Measurements from ENCODE around the gene ZNF622.

The ZNF622 gene

DNA sequence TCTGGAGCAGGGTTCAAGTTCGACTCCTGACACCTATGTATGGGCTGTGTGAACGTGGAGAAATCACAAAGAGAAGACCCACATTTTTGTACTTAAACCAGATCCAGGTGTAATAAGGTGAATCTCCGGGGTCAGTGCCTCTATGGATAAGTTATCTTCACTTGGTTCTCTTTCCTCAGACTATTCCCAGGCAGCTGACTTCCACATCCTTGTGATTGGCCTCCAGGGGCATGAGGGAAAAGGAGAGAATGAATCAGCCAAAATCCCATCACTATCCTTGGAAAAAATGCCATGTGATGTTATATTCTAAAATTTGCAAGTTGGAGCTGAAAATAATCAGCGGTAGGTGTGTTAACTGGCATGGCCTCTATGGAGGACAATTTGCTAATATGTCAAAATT lies 37.2 kb downstream of the ZNF622 start:
- H3K27ac ChIP-seq (ENCODE audit: low read depth, low read length): no peak overlapping the region
- H3K4me1 ChIP-seq (ENCODE audit: control insufficient read depth, insufficient read depth, low read length): peaks cover 31% of the 10 kb centered on the region
- no peak overlapping the region for H3K4me3 ChIP-seq (ENCODE audit: low read depth, low read length)
- H3K27me3 ChIP-seq (ENCODE audit: control insufficient read depth, insufficient read depth, low read length): no peaks in the 10 kb centered on the region
- H3K9ac ChIP-seq (ENCODE audit: low read depth, low read length): no peak overlapping the region
- H3K36me3 ChIP-seq (ENCODE audit: control insufficient read depth, insufficient read depth, low read length): no peaks in the 10 kb centered on the region
- H3K9me3 ChIP-seq (ENCODE audit: control insufficient read depth, insufficient read depth, low read length): no peaks in the 10 kb centered on the region

DNA sequence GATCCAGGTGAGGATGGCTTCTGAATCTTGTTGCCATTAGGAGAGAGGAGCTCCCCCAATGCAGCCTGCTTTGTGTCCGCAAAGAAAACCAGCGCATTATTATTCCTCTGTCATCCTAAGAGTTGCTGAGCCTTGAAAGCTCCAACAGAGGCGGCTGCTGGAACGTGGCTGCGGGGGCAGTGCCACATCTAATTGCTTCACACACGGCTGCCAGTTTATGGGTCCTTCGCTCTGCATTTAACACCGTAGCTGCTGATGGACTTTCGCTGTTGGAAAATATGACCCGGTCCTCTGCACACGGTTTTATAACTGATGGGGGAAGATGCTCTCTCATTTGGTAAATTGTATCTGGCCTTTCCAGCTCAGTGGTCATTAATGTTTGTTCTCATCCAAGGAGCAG lies 38.0 kb downstream of the ZNF622 start:
- no peak overlapping the region for H3K27ac ChIP-seq (ENCODE audit: low read depth, low read length)
- no peaks in the 10 kb centered on the region for H3K9me3 ChIP-seq (ENCODE audit: control insufficient read depth, insufficient read depth, low read length)
- no peak overlapping the region for H3K9ac ChIP-seq (ENCODE audit: low read depth, low read length)
- H3K27me3 ChIP-seq (ENCODE audit: control insufficient read depth, insufficient read depth, low read length): no peaks in the 10 kb centered on the region
- H3K4me3 ChIP-seq (ENCODE audit: low read depth, low read length): no peak overlapping the region
- H3K4me1 ChIP-seq (ENCODE audit: control insufficient read depth, insufficient read depth, low read length): peaks cover 31% of the 10 kb centered on the region
- H3K36me3 ChIP-seq (ENCODE audit: control insufficient read depth, insufficient read depth, low read length): no peaks in the 10 kb centered on the region

DNA sequence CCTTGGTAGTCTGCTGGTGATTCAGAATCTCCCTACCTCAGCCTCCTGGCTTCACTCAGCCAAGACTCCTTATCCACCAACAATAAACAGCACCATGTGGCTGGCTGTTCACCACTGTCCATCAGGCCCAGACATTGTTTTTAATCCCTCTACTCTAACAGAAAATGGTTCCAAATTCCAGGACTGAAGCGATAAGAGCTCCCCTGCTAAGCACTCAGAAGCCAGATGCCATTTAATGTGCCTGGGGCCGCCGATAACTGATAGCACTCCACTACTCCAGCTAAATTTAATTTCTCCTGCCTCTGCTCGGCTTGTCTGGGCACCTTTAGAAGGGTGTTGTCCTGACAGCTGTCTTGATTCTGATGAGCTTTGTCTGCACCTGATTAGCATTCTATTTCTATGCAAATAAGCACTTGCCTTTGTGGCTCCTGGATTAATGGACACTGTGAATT lies 47.1 kb downstream of the ZNF622 start:
- Histone ChIP-seq H3K27ac (ENCODE audit: low read depth, low read length) (no peak overlapping the region), H3K9ac (ENCODE audit: low read depth, low read length) (no peak overlapping the region), H3K36me3 (ENCODE audit: control insufficient read depth, insufficient read depth, low read length) (no peaks in the 10 kb centered on the region), H3K27me3 (ENCODE audit: control insufficient read depth, insufficient read depth, low read length) (no peaks in the 10 kb centered on the region), H3K4me1 (ENCODE audit: control insufficient read depth, insufficient read depth, low read length) (peaks cover 8% of the 10 kb centered on the region), H3K4me3 (ENCODE audit: low read depth, low read length) (no peak overlapping the region), H3K9me3 (ENCODE audit: control insufficient read depth, insufficient read depth, low read length) (no peaks in the 10 kb centered on the region)

DNA sequence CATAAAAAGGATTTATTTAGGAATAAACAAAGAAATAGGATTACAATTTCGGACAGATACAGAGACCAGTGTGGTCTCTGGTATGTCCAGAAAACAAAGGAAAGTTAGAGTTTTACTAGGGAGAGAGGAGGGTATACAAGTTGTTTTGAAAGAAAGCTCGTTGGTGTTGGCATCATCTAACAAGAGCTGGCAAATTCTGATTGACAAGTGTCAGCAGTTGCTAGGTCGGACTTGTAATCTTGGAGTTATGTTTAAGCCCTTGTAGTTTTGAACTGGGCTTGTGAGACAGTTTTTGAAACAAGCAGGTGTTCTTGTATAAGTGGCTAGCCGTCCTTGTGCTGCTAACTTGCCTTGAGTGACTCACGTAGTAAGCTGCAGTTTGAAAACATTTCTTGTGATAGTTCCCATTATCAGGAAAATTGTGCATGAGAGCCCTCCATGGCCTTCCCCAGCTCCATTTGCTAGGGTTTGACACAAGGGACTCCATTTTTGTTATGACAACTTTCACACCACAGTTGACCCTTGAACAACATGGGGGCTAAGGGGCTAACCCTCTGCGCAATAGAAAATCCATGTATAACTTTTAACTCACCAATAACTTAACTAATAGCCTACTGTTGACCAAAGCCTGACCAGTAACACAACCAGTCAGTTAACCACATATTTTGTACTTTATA lies 48.1 kb downstream of the ZNF622 start:
- Histone ChIP-seq H3K27me3 (ENCODE audit: control insufficient read depth, insufficient read depth, low read length) (no peaks in the 10 kb centered on the region), H3K27ac (ENCODE audit: low read depth, low read length) (no peak overlapping the region), H3K4me1 (ENCODE audit: control insufficient read depth, insufficient read depth, low read length) (peaks cover 8% of the 10 kb centered on the region)

DNA sequence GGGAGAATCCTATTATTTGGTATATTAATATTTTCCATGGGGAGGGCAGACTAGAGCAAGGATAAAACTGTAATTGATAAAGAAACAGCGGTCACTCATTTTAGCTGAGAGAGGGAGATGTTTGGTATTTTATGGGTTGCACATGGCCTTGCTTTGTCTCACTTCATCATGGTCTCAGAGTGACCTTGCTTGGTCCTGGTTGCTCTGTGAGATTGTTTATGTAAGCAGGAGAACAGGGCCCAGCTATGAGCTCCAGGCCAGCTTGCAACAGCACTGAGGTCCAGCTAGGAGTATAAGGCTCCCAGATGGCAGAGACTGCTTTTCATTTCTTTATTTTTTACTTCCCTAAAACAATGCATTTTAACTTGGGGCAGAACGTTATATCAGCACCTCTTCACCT lies 50.7 kb downstream of the ZNF622 start:
- Histone ChIP-seq H3K4me1 (ENCODE audit: control insufficient read depth, insufficient read depth, low read length) (peaks cover 8% of the 10 kb centered on the region), H3K9me3 (ENCODE audit: control insufficient read depth, insufficient read depth, low read length) (no peaks in the 10 kb centered on the region), H3K4me3 (ENCODE audit: low read depth, low read length) (no peak overlapping the region), H3K36me3 (ENCODE audit: control insufficient read depth, insufficient read depth, low read length) (no peaks in the 10 kb centered on the region), H3K27ac (ENCODE audit: low read depth, low read length) (no peak overlapping the region), H3K9ac (ENCODE audit: low read depth, low read length) (no peak overlapping the region), H3K27me3 (ENCODE audit: control insufficient read depth, insufficient read depth, low read length) (no peaks in the 10 kb centered on the region)

More for the DNA sequence above, 48.1 kb downstream of the ZNF622 start:
- H3K9ac ChIP-seq (ENCODE audit: low read depth, low read length): no peak overlapping the region
- H3K36me3 ChIP-seq (ENCODE audit: control insufficient read depth, insufficient read depth, low read length): no peaks in the 10 kb centered on the region
- H3K4me3 ChIP-seq (ENCODE audit: low read depth, low read length): no peak overlapping the region
- no peaks in the 10 kb centered on the region for H3K9me3 ChIP-seq (ENCODE audit: control insufficient read depth, insufficient read depth, low read length)

DNA sequence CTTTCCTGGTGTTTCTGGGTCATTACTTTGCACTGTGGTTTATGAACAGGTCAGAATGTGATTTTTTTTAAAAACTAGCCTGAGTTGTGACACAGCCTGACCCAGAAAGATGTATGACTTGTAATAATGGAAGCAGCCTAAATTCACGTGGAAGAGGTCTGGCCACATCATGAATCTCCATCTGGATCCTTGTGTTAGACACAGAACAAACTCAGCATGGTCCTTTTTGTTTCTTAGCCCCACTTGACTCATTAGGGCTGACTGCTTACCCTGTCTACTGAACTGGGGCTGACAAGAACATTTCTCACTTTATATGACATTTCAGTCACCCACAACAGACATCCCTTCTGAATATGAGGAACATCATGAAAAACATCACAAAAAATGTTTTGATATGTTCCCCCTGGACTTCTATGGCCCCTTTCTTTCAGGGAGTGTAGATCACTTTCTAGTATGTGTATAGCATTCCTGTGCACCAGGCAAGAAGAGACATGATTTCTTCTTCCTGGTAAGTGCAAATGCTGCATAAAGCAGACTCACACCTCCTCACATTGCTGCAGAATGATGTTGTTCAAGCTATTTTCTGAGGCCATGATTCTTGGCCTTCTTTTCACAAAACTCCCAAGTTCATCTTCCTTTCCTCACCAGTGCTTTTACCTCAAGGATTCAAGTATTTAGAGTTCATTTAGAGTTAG lies 52.3 kb downstream of the ZNF622 start:
- Histone ChIP-seq H3K27me3 (ENCODE audit: control insufficient read depth, insufficient read depth, low read length) (no peaks in the 10 kb centered on the region), H3K27ac (ENCODE audit: low read depth, low read length) (no peak overlapping the region), H3K9me3 (ENCODE audit: control insufficient read depth, insufficient read depth, low read length) (no peaks in the 10 kb centered on the region)

DNA sequence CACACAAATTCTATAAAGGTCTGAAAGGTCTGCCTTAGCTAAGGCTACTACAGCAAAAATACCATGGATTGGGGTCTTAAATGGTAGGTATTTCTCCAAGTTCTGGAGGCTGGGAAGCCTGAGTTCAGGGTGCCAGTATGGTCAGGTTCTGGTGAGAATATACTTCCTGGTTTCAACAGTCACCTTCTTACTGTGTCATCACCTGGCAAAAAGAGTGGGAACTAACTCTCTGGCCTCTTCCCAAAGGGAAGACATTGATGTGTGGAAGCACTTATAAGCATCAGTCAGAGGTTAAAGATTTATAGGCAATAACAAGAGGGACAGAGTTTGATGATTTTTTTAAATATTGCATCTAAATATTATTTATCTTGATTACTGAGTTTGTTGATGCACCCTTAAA lies 53.0 kb downstream of the ZNF622 start:
- no peak overlapping the region for H3K9ac ChIP-seq (ENCODE audit: low read depth, low read length)
- H3K27ac ChIP-seq (ENCODE audit: low read depth, low read length): no peak overlapping the region
- H3K27me3 ChIP-seq (ENCODE audit: control insufficient read depth, insufficient read depth, low read length): no peaks in the 10 kb centered on the region
- no peak overlapping the region for H3K4me3 ChIP-seq (ENCODE audit: low read depth, low read length)
- no peaks in the 10 kb centered on the region for H3K36me3 ChIP-seq (ENCODE audit: control insufficient read depth, insufficient read depth, low read length)
- H3K9me3 ChIP-seq (ENCODE audit: control insufficient read depth, insufficient read depth, low read length): no peaks in the 10 kb centered on the region
- H3K4me1 ChIP-seq (ENCODE audit: control insufficient read depth, insufficient read depth, low read length): no peaks in the 10 kb centered on the region

More for the DNA sequence above, 52.3 kb downstream of the ZNF622 start:
- Histone ChIP-seq H3K4me3 (ENCODE audit: low read depth, low read length) (no peak overlapping the region), H3K4me1 (ENCODE audit: control insufficient read depth, insufficient read depth, low read length) (peaks cover 1% of the 10 kb centered on the region; the same call in 1 of the 2 replicates), H3K36me3 (ENCODE audit: control insufficient read depth, insufficient read depth, low read length) (no peaks in the 10 kb centered on the region), H3K9ac (ENCODE audit: low read depth, low read length) (no peak overlapping the region)

DNA sequence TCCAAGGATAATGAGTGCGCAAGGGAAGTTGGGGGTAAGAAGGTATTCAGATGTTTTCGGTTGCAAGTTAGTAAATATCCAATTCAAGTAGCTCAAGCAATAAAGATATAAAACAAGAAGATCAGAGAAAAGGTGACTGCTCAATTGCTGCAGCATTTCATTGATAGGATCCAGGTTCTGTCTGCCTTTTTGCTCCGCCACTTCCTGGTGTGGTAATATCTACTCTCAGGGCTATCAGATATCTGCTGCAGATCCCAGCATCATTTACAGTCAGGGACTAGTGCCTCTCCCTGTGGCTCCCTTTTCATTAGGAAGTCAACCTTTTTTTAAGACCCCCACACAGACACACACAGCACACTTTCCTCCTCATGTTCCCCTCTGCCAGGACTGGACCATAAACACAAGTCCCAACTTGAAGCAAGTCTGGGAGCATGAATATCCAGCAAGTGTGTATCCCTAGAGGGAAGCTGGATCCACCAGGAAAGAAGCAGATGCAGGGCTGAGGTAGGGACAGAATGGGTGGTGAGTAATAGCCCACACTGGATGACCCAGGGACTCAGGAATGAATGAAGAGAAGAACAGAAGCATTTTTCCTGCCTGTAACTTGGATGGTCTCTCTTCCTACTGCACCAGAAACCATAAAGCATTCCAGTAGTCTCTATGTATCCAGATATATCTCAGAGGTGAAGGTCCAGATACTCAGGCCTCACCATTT lies 53.7 kb downstream of the ZNF622 start:
- no peak overlapping the region for H3K27ac ChIP-seq (ENCODE audit: low read depth, low read length)
- H3K36me3 ChIP-seq (ENCODE audit: control insufficient read depth, insufficient read depth, low read length): no peaks in the 10 kb centered on the region
- H3K27me3 ChIP-seq (ENCODE audit: control insufficient read depth, insufficient read depth, low read length): no peaks in the 10 kb centered on the region
- no peaks in the 10 kb centered on the region for H3K4me1 ChIP-seq (ENCODE audit: control insufficient read depth, insufficient read depth, low read length)
- H3K9me3 ChIP-seq (ENCODE audit: control insufficient read depth, insufficient read depth, low read length): no peaks in the 10 kb centered on the region
- no peak overlapping the region for H3K4me3 ChIP-seq (ENCODE audit: low read depth, low read length)
- H3K9ac ChIP-seq (ENCODE audit: low read depth, low read length): no peak overlapping the region

DNA sequence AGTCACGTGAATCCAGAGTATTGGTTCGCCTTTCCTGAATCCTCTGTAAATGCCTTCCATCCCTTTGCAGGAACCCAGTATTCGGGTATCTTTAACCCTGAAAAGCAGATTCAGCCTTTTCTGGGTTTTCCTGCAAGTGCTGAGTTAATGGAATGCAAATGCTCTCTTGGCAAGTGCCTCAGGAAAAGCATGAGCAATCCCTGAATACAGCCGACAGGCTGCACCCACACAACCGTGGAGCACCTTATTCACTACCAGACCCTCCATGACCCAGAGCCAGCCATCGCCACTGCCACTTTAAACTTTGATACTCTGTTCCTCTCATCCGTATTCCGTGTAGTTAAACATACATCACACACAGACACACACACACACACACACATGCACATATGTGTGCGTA lies 54.4 kb downstream of the ZNF622 start:
- no peaks in the 10 kb centered on the region for H3K27me3 ChIP-seq (ENCODE audit: control insufficient read depth, insufficient read depth, low read length)
- no peaks in the 10 kb centered on the region for H3K9me3 ChIP-seq (ENCODE audit: control insufficient read depth, insufficient read depth, low read length)
- H3K9ac ChIP-seq (ENCODE audit: low read depth, low read length): no peak overlapping the region
- H3K4me1 ChIP-seq (ENCODE audit: control insufficient read depth, insufficient read depth, low read length): no peaks in the 10 kb centered on the region
- H3K36me3 ChIP-seq (ENCODE audit: control insufficient read depth, insufficient read depth, low read length): no peaks in the 10 kb centered on the region
- no peak overlapping the region for H3K4me3 ChIP-seq (ENCODE audit: low read depth, low read length)
- no peak overlapping the region for H3K27ac ChIP-seq (ENCODE audit: low read depth, low read length)

DNA sequence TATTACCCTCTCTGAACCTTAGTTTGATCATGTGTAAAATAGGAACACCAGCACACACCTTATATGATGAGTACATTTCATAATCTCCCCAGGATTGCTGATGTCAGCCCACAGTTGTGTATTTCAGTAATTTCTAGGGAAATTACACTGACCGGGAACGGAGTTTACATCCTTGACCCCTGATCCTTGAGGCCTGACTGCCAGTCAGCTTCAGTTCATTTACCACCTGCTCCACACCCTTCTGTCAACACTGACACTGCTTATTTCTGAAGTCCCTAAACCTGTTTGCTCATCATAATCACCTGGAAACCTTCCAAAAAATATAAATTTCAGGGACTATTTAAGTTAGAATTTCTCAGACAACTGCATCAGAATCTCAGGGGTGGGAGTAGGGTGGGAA lies 55.3 kb downstream of the ZNF622 start:
- no peaks in the 10 kb centered on the region for H3K9me3 ChIP-seq (ENCODE audit: control insufficient read depth, insufficient read depth, low read length)
- no peaks in the 10 kb centered on the region for H3K27me3 ChIP-seq (ENCODE audit: control insufficient read depth, insufficient read depth, low read length)

DNA sequence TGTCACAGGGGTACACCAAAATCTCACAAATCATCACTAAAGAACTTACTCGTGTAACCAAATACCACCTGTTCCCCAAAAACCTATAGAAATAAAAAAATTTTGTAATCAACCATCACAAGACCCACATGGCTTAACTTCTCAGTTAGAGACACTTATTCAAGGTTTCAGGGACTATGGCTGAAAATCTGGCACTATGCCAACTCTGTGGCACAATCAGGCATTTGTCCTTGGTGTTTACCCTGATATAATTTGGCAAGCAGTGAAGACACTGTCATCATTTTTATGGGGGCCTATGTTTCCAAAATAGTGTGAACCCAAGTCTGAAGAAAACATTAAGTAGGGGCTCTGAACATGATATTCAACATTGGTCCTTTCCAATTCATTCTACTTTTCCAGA lies 59.0 kb downstream of the ZNF622 start:
- Histone ChIP-seq H3K4me1 (ENCODE audit: control insufficient read depth, insufficient read depth, low read length) (no peaks in the 10 kb centered on the region), H3K9me3 (ENCODE audit: control insufficient read depth, insufficient read depth, low read length) (no peaks in the 10 kb centered on the region)

More for the DNA sequence above, 55.3 kb downstream of the ZNF622 start:
- Histone ChIP-seq H3K4me1 (ENCODE audit: control insufficient read depth, insufficient read depth, low read length) (no peaks in the 10 kb centered on the region), H3K36me3 (ENCODE audit: control insufficient read depth, insufficient read depth, low read length) (no peaks in the 10 kb centered on the region), H3K27ac (ENCODE audit: low read depth, low read length) (no peak overlapping the region), H3K9ac (ENCODE audit: low read depth, low read length) (no peak overlapping the region), H3K4me3 (ENCODE audit: low read depth, low read length) (no peak overlapping the region)

More for the DNA sequence above, 59.0 kb downstream of the ZNF622 start:
- Histone ChIP-seq H3K36me3 (ENCODE audit: control insufficient read depth, insufficient read depth, low read length) (no peaks in the 10 kb centered on the region), H3K27me3 (ENCODE audit: control insufficient read depth, insufficient read depth, low read length) (no peaks in the 10 kb centered on the region), H3K9ac (ENCODE audit: low read depth, low read length) (no peak overlapping the region), H3K27ac (ENCODE audit: low read depth, low read length) (no peak overlapping the region), H3K4me3 (ENCODE audit: low read depth, low read length) (no peak overlapping the region)

All from HUES48 (cell line).